ENCODE data around the gene PTPRF.

Gene PTPRF

GRCh38 chr1:43616383-43616782 lies 85.7 kb downstream of the PTPRF start:
- Histone ChIP-seq H3K27me3 (no peaks in the 10 kb centered on the region), H3K4me3 (ENCODE audit: low read depth in 1 of 2, low read length in 1 of 2) (no peak overlapping the region), H3K4me1 (ENCODE audit: control insufficient read depth in 1 of 2, insufficient read depth in 1 of 2, low read depth in 1 of 2, low read length in 1 of 2) (no peaks in the 10 kb centered on the region), H3K27ac (no peak overlapping the region), H3K9me3 (no peaks in the 10 kb centered on the region), H3K36me3 (no peaks in the 10 kb centered on the region)
- no peak for TF ChIP-seq CTCF (IDR thresholded peaks at IDR 0.05)

GRCh38 chr1:43617011-43617410 lies 86.3 kb downstream of the PTPRF start:
- no peak overlapping the region for H3K27ac ChIP-seq
- no peaks in the 10 kb centered on the region for H3K27me3 ChIP-seq
- no peaks in the 10 kb centered on the region for H3K36me3 ChIP-seq
- no peak overlapping the region for H3K4me3 ChIP-seq (ENCODE audit: low read depth in 1 of 2, low read length in 1 of 2)
- no peak for TF ChIP-seq CTCF (IDR thresholded peaks at IDR 0.05)
- H3K9me3 ChIP-seq, result no peaks in the 10 kb centered on the region
- no peaks in the 10 kb centered on the region for H3K4me1 ChIP-seq (ENCODE audit: control insufficient read depth in 1 of 2, insufficient read depth in 1 of 2, low read depth in 1 of 2, low read length in 1 of 2)

GRCh38 chr1:43617668-43618067 lies 87.0 kb downstream of the PTPRF start:
- no peaks in the 10 kb centered on the region for H3K36me3 ChIP-seq
- no peak overlapping the region for H3K4me3 ChIP-seq (ENCODE audit: low read depth in 1 of 2, low read length in 1 of 2)
- H3K9me3 ChIP-seq, result no peaks in the 10 kb centered on the region
- no peaks in the 10 kb centered on the region for H3K27me3 ChIP-seq
- TF ChIP-seq CTCF (IDR thresholded peaks at IDR 0.05), result no peak
- no peak overlapping the region for H3K27ac ChIP-seq
- no peaks in the 10 kb centered on the region for H3K4me1 ChIP-seq (ENCODE audit: control insufficient read depth in 1 of 2, insufficient read depth in 1 of 2, low read depth in 1 of 2, low read length in 1 of 2)

GRCh38 chr1:43618521-43619313 lies 88.0 kb downstream of the PTPRF start:
- no peak for TF ChIP-seq CTCF (IDR thresholded peaks at IDR 0.05)
- Histone ChIP-seq H3K4me3 (ENCODE audit: low read depth in 1 of 2, low read length in 1 of 2) (no peak overlapping the region), H3K27me3 (no peaks in the 10 kb centered on the region), H3K9me3 (no peaks in the 10 kb centered on the region), H3K4me1 (ENCODE audit: control insufficient read depth in 1 of 2, insufficient read depth in 1 of 2, low read depth in 1 of 2, low read length in 1 of 2) (no peaks in the 10 kb centered on the region), H3K27ac (no peak overlapping the region), H3K36me3 (no peaks in the 10 kb centered on the region)

- Histone ChIP-seq H3K27me3 (no peaks in the 10 kb centered on the region), H3K27ac (no peak overlapping the region), H3K4me3 (ENCODE audit: low read depth in 1 of 2, low read length in 1 of 2) (no peak overlapping the region), H3K4me1 (ENCODE audit: control insufficient read depth in 1 of 2, insufficient read depth in 1 of 2, low read depth in 1 of 2, low read length in 1 of 2) (no peaks in the 10 kb centered on the region), H3K36me3 (no peaks in the 10 kb centered on the region), H3K9me3 (no peaks in the 10 kb centered on the region)
- TF ChIP-seq CTCF (IDR thresholded peaks at IDR 0.05), result no peak
These were observed 88.7 kb downstream of the PTPRF start for GRCh38 chr1:43619314-43619790.
